Measurements from ENCODE around the gene MAP1LC3A. TPM values are rescaled to one million over a fixed set of nuclear protein-coding genes. Genes with fewer than 3 reads are reported as not detected.
A peak's percentile ranks its signal among the peaks of the same experiment; 100 is the strongest.

Gene MAP1LC3A
- total RNA-seq, 1 experiment from 2014 or later, result 25.9 TPM

DNA sequence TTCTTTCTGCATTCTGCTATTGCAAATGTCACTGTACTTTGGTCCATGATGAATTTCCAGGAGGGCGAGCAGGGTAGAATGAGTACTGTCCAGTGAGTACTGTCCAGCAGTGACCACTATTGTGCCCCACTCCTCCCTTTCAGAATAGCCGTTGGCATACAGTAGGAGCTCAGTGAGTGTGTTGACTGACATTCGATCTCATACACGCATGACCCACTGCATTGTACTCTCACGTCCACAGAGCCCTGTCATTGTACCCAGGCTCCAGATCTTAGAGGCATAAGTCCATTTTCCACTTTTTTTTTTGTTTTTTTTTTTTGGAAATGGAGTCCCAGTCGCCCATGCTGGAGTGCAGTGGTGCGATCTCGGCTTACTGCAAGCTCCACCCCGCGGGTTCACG is 34.1 kb upstream of the MAP1LC3A start:
- no peak overlapping the region for H3K4ac ChIP-seq (ENCODE audit: low read depth, low read length)
- H3K23me2 ChIP-seq (ENCODE audit: insufficient read length, low read depth, low read length, poor library complexity, severe bottlenecking), result no peaks in the 10 kb centered on the region
- no peak overlapping the region for H2BK20ac ChIP-seq (ENCODE audit: low read depth, low read length, poor library complexity, severe bottlenecking)
- H3K27me3 ChIP-seq (ENCODE audit: insufficient read depth, low read length), result no peaks in the 10 kb centered on the region
- H4K5ac ChIP-seq (ENCODE audit: insufficient read length, low read depth, low read length), result no peak overlapping the region
- no peak overlapping the region for H3K27ac ChIP-seq (ENCODE audit: insufficient read length, low read depth, low read length)
- no peak overlapping the region for H3K23ac ChIP-seq (ENCODE audit: insufficient read length, low read depth, low read length)
- no peak overlapping the region for H2AK5ac ChIP-seq (ENCODE audit: insufficient read length, low read length)
- H4K8ac ChIP-seq (replicated peaks; ENCODE audit: insufficient read length, low read depth, low read length), result no peak overlapping the region
- no peak for DNase-seq
- no peak overlapping the region for H3K9ac ChIP-seq (ENCODE audit: extremely low read depth, insufficient read length, low read length)
- H3T11ph ChIP-seq (ENCODE audit: low read length), result no peak overlapping the region
- H2BK120ac ChIP-seq (ENCODE audit: low read depth, low read length, poor library complexity, severe bottlenecking), result no peak overlapping the region
- no peak overlapping the region for H2BK12ac ChIP-seq (ENCODE audit: insufficient read length, low read depth, low read length)
- H2BK15ac ChIP-seq (ENCODE audit: low read depth, low read length), result no peak overlapping the region
- H3K27ac Mint-ChIP-seq, result 0 out of 7 replicates have a peak overlapping the region, but pooled peaks of 1 of the 3 experiments have one; percentile 63
- H3K4me2 ChIP-seq (ENCODE audit: insufficient read depth, insufficient read length, low read length), result no peak overlapping the region
- no peaks in the 10 kb centered on the region for H3K79me1 ChIP-seq (ENCODE audit: insufficient read depth, low read depth, low read length, poor library complexity, severe bottlenecking)
- no peaks in the 10 kb centered on the region for H3K27me3 Mint-ChIP-seq (ENCODE audit: low read depth)
- H2AFZ ChIP-seq (ENCODE audit: low read length), result no peak overlapping the region
- H3K18ac ChIP-seq (ENCODE audit: insufficient read length, low read depth, low read length), result no peak overlapping the region
- no peak overlapping the region for H3K14ac ChIP-seq (ENCODE audit: insufficient read depth, low read length)
- no peak overlapping the region for H3K4me3 Mint-ChIP-seq
- H3K4me1 ChIP-seq (ENCODE audit: insufficient read depth, low read length), result no peaks in the 10 kb centered on the region
- H3K9me3 ChIP-seq (ENCODE audit: control insufficient read depth, low read depth, low read length), result no peaks in the 10 kb centered on the region
- peaks cover 8 to 66% (median 41%) of the 10 kb centered on the region in 3 experiments; a peak in 6 of 7 replicates for H3K36me3 Mint-ChIP-seq (ENCODE audit: insufficient read depth in 1 of 3, low read depth in 3 of 3)
- H3K4me1 Mint-ChIP-seq, result peaks cover 9 to 15% of the 10 kb centered on the region in 2 experiments
- no peaks in the 10 kb centered on the region for H4K20me1 ChIP-seq (ENCODE audit: control insufficient read depth, insufficient read depth, insufficient read length)
- H3K79me2 ChIP-seq (ENCODE audit: insufficient read depth, low read length), result peaks cover 6% of the 10 kb centered on the region; the same call in 1 of the 2 replicates
- no CpG with 5 or more reads among the region's 11 CpGs for WGBS (ENCODE audit: extremely low coverage, insufficient read length, low lambda C conversion rate)
- no peak overlapping the region for H2BK5ac ChIP-seq (ENCODE audit: insufficient read length, low read length)
- no peaks in the 10 kb centered on the region for H3K9me3 Mint-ChIP-seq
- TF ChIP-seq, protein P1, sequence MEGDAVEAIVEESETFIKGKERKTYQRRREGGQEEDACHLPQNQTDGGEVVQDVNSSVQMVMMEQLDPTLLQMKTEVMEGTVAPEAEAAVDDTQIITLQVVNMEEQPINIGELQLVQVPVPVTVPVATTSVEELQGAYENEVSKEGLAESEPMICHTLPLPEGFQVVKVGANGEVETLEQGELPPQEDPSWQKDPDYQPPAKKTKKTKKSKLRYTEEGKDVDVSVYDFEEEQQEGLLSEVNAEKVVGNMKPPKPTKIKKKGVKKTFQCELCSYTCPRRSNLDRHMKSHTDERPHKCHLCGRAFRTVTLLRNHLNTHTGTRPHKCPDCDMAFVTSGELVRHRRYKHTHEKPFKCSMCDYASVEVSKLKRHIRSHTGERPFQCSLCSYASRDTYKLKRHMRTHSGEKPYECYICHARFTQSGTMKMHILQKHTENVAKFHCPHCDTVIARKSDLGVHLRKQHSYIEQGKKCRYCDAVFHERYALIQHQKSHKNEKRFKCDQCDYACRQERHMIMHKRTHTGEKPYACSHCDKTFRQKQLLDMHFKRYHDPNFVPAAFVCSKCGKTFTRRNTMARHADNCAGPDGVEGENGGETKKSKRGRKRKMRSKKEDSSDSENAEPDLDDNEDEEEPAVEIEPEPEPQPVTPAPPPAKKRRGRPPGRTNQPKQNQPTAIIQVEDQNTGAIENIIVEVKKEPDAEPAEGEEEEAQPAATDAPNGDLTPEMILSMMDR (conservative IDR thresholded peaks at IDR 0.05), result no peak
- no peak overlapping the region for H3K56ac ChIP-seq (ENCODE audit: insufficient read length, low read depth, low read length)
- H4K91ac ChIP-seq (ENCODE audit: insufficient read length, low read depth, low read length), result no peak overlapping the region
